GM13977 (cell line): ENCODE measurements around the gene RPAP3.

Source experiments
- DNase-seq: peaks from one replicate; pipeline ENCODE4 v3.0.0; 2012; ENCODE audit warnings: low spot score
- in situ Hi-C: fragments of 300-500 bp; cut with MboI; formaldehyde crosslinking; loops from one replicate; pipeline ENCODE4 v1.12.0; 2022; ENCODE audit warnings: low sequenced_read_pairs, low pct_unique_long_range_greater_than_20kb, mixed read lengths, inconsistent platforms; ENCODE audit not compliant: unreplicated experiment
- TF ChIP-seq, protein P1 (sequence below): IDR thresholded peaks from 2 replicates; pipeline ENCODE4 v1.5.1; 2012; ENCODE audit warnings: mild to moderate bottlenecking, control low read depth; ENCODE audit not compliant: insufficient read depth; ENCODE audit errors: extremely low read depth, missing control alignments

RPAP3 gene

GRCh38 chr12:47744005-47744651 is 38.3 kb upstream of the RPAP3 start:
- in situ Hi-C loops = loop anchor here (25.0 kb wide), 1 partner anchor 418 kb away; the partner anchor contains the start of gene ASB8
- peak; percentile 59 for DNase-seq

GRCh38 chr12:47743311-47743860 is 37.6 kb upstream of the RPAP3 start:
- no peak for DNase-seq
- in situ Hi-C loops = loop anchor here (25.0 kb wide), 1 partner anchor 419 kb away; the partner anchor contains the start of gene ASB8
- TF ChIP-seq, protein P1, sequence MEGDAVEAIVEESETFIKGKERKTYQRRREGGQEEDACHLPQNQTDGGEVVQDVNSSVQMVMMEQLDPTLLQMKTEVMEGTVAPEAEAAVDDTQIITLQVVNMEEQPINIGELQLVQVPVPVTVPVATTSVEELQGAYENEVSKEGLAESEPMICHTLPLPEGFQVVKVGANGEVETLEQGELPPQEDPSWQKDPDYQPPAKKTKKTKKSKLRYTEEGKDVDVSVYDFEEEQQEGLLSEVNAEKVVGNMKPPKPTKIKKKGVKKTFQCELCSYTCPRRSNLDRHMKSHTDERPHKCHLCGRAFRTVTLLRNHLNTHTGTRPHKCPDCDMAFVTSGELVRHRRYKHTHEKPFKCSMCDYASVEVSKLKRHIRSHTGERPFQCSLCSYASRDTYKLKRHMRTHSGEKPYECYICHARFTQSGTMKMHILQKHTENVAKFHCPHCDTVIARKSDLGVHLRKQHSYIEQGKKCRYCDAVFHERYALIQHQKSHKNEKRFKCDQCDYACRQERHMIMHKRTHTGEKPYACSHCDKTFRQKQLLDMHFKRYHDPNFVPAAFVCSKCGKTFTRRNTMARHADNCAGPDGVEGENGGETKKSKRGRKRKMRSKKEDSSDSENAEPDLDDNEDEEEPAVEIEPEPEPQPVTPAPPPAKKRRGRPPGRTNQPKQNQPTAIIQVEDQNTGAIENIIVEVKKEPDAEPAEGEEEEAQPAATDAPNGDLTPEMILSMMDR = no peak

More at GRCh38 chr12:47744005-47744651, 38.3 kb upstream of the RPAP3 start:
- TF ChIP-seq, protein P1 = peak; percentile 86

GRCh38 chr12:47742253-47742825 is 36.5 kb upstream of the RPAP3 start:
- in situ Hi-C loops = loop anchor here (25.0 kb wide), 1 partner anchor 420 kb away; the partner anchor contains the start of gene ASB8
- peak; percentile 68 for DNase-seq

GRCh38 chr12:47741340-47741703 is 35.5 kb upstream of the RPAP3 start:
- TF ChIP-seq, protein P1 = no peak
- in situ Hi-C loops = loop anchor here (25.0 kb wide), 1 partner anchor 421 kb away; the partner anchor contains the start of gene ASB8
- DNase-seq = no peak

More at GRCh38 chr12:47742253-47742825, 36.5 kb upstream of the RPAP3 start:
- TF ChIP-seq, protein P1 = peak; percentile 88

GRCh38 chr12:47740606-47741339 is 34.9 kb upstream of the RPAP3 start:
- in situ Hi-C loops = loop anchor here (25.0 kb wide), 1 partner anchor 422 kb away; the partner anchor contains the start of gene ASB8
- TF ChIP-seq, protein P1 = peak; percentile 13
- no peak for DNase-seq

DNA sequence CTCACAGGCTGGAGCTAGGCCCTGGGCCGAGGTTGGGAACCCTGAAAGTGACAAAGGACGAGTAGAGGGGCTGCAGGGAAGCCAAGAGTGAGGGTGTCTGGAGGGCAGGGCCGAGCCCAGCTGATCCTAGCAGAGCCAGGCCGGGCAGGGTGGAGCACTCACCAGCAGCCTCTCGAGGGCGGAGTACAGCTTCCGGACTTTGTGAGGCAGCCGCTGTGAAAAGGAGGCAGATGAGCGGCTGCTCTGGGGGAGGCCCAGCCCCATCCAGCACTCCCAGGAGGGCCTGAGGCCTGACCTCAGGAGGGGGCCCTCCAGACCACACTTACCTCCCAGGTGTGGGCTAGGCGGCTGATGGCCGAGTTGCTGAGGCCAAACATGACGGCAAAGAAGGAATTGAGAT is 34.1 kb upstream of the RPAP3 start:
- in situ Hi-C loops = loop anchor here (25.0 kb wide), 1 partner anchor 422 kb away; the partner anchor contains the start of gene ASB8
- peak; percentile 78 for DNase-seq

More for the DNA sequence above, 34.1 kb upstream of the RPAP3 start:
- TF ChIP-seq, protein P1 = peak; percentile 17
